Measurements from ENCODE around the gene IVNS1ABP. TPM values are rescaled to one million over a fixed set of nuclear protein-coding genes. Genes with fewer than 3 reads are reported as not detected.

IVNS1ABP gene
- total and polyA plus RNA-seq, 8 donors: 19.3 to 297 (median 54.1) TPM

DNA sequence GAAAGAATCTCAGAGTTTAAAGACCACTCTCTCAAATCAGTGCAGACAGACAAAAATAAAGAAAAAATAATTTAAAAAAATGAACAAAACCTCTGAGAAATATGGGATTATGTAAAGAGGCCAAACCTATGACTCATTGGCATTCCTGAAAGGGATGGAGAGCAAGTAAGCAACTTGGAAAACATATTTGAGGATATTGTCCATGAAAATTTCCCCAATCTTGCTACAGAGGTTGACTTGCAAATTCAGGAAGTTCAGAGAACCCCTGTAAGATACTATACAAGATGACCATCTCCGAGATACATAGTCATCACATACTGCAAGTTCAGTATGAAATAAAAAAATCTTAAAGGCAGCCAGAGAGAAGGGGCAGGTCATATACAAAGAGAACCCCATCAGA lies 43.7 kb upstream of the IVNS1ABP start:
- Histone ChIP-seq H3K27ac (no peak overlapping the region), H3K4me1 (no peaks in the 10 kb centered on the region), H3K36me3 (no peaks in the 10 kb centered on the region), H3K4me3 (no peak overlapping the region), H3K27me3 (no peaks in the 10 kb centered on the region), H3K9me3 (peaks cover 0 to 12% (median 4%) of the 10 kb centered on the region in 4 donors)
- DNase-seq: no peak
- TF ChIP-seq EP300 (IDR thresholded peaks at IDR 0.05) (no peak), POLR2AphosphoS5 (IDR thresholded peaks at IDR 0.05) (no peak), POLR2A (IDR thresholded peaks at IDR 0.05) (no peak)
- TF ChIP-seq, protein P1, sequence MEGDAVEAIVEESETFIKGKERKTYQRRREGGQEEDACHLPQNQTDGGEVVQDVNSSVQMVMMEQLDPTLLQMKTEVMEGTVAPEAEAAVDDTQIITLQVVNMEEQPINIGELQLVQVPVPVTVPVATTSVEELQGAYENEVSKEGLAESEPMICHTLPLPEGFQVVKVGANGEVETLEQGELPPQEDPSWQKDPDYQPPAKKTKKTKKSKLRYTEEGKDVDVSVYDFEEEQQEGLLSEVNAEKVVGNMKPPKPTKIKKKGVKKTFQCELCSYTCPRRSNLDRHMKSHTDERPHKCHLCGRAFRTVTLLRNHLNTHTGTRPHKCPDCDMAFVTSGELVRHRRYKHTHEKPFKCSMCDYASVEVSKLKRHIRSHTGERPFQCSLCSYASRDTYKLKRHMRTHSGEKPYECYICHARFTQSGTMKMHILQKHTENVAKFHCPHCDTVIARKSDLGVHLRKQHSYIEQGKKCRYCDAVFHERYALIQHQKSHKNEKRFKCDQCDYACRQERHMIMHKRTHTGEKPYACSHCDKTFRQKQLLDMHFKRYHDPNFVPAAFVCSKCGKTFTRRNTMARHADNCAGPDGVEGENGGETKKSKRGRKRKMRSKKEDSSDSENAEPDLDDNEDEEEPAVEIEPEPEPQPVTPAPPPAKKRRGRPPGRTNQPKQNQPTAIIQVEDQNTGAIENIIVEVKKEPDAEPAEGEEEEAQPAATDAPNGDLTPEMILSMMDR (IDR thresholded peaks at IDR 0.05): no peak
- WGBS, 5 donors: 96 to 100% (median 97%) methylated on average over 1 of the region's 1 CpG
- intact Hi-C loops (cut with DNase I; ENCODE audit: low total_unique reads): no loop called here

- Histone ChIP-seq H3K27ac (no peak overlapping the region), H3K36me3 (no peaks in the 10 kb centered on the region), H3K9me3 (peaks cover 0 to 12% (median 4%) of the 10 kb centered on the region in 4 donors), H3K4me3 (no peak overlapping the region), H3K27me3 (no peaks in the 10 kb centered on the region), H3K4me1 (no peaks in the 10 kb centered on the region)
- TF ChIP-seq, protein P1 (IDR thresholded peaks at IDR 0.05): no peak
- TF ChIP-seq POLR2A (IDR thresholded peaks at IDR 0.05) (no peak), EP300 (IDR thresholded peaks at IDR 0.05) (no peak), POLR2AphosphoS5 (IDR thresholded peaks at IDR 0.05) (no peak)
- 89 to 100% (median 94%) methylated on average over 3 of the region's 3 CpGs for WGBS, 5 donors
- DNase-seq: no peak
- intact Hi-C loops (cut with DNase I; ENCODE audit: low total_unique reads): no loop called here
Measured at GRCh38 chr1:185358957-185359356, 41.9 kb upstream of the IVNS1ABP start.

- Histone ChIP-seq H3K27ac (no peak overlapping the region), H3K36me3 (no peaks in the 10 kb centered on the region), H3K4me3 (no peak overlapping the region), H3K9me3 (peaks cover 0 to 4% (median 0%) of the 10 kb centered on the region in 4 donors), H3K4me1 (no peaks in the 10 kb centered on the region), H3K27me3 (no peaks in the 10 kb centered on the region)
- WGBS, 5 donors: 83 to 94% (median 89%) methylated on average over 2 of the region's 2 CpGs
- DNase-seq: no peak
- no peak for TF ChIP-seq POLR2AphosphoS5 (IDR thresholded peaks at IDR 0.05)
- TF ChIP-seq POLR2A (IDR thresholded peaks at IDR 0.05): no peak
- TF ChIP-seq, protein P1 (IDR thresholded peaks at IDR 0.05): no peak
- no peak for TF ChIP-seq EP300 (IDR thresholded peaks at IDR 0.05)
- intact Hi-C loops (cut with DNase I; ENCODE audit: low total_unique reads): no loop called here
Measured at GRCh38 chr1:185355947-185356346, 38.9 kb upstream of the IVNS1ABP start.

- Histone ChIP-seq H3K36me3 (no peaks in the 10 kb centered on the region), H3K9me3 (no peaks in the 10 kb centered on the region), H3K27ac (no peak overlapping the region), H3K4me3 (no peak overlapping the region), H3K27me3 (no peaks in the 10 kb centered on the region), H3K4me1 (no peaks in the 10 kb centered on the region)
- no peak for DNase-seq
- intact Hi-C loops (cut with DNase I; ENCODE audit: low total_unique reads): no loop called here
- 84 to 93% (median 90%) methylated on average over 4 of the region's 4 CpGs for WGBS, 5 donors
- TF ChIP-seq EP300 (IDR thresholded peaks at IDR 0.05) (no peak), POLR2A (IDR thresholded peaks at IDR 0.05) (no peak), POLR2AphosphoS5 (IDR thresholded peaks at IDR 0.05) (no peak)
- TF ChIP-seq, protein P1 (IDR thresholded peaks at IDR 0.05): no peak
Measured at GRCh38 chr1:185353124-185353523, 36.1 kb upstream of the IVNS1ABP start.

Data from stomach (tissue), 9 donors.